Gastroesophageal sphincter (tissue), 3 donors: ENCODE results near the gene SLC9A6.

Experiments
- CTCF ChIP-seq, 4 experiments: fragments of 200-600 bp in 2 of 4; fragments of 450-650 bp in 2 of 4; sonication (generic) in 1 of 4; IDR thresholded peaks; one replicate each; pipeline ENCODE4 v1.5.1; 2017 to 2019; ENCODE audit warnings: antibody characterized with exemption in 4 of 4, mild to moderate bottlenecking in 2 of 4, moderate library complexity in 2 of 4
- POLR2A ChIP-seq, 2 donors: fragments of 450-650 bp; IDR thresholded peaks; one replicate each; pipeline ENCODE4 v1.6.1; 2017; ENCODE audit warnings: antibody characterized with exemption in 2 of 2, mild to moderate bottlenecking in 2 of 2, moderate library complexity in 1 of 2

- TF ChIP-seq POLR2A (IDR thresholded peaks at IDR 0.05) (no peak), CTCF (IDR thresholded peaks at IDR 0.05) (no peak)
Observed at GRCh38 chrX:136067966-136068365, 82.7 kb downstream of the SLC9A6 start.
